K562 (cell line): ENCODE data around the gene VWA1. TPM values are rescaled to one million over a fixed set of nuclear protein-coding genes. Genes with fewer than 3 reads are reported as not detected.

Experiments
- ATAC-seq: fragments of 200-7000 bp; cut with Tn5 transposase; 3 replicates; pipeline ENCODE4 v1.9.1; 2020; ENCODE audit warnings: moderate library complexity
- BruUV-seq: library from RNA; stranded (reverse); fragments of 400-500 nt; replicated peaks from 2 replicates; lab custom pipeline; 2021; lab: Mats Ljungman, UMichigan
- CTCF ChIA-PET: fragments of 300-600 bp; formaldehyde crosslinking; extraction: SDS; loops from one replicate; lab custom pipeline; 2021; ENCODE audit warnings: low intra/inter-chr PET ratio; lab: Yijun Ruan, JAX
- POLR2A ChIA-PET: fragments of 300-600, 350-650 bp; sonication (Branson Sonifier 250); formaldehyde crosslinking; extraction: SDS; loops from one replicate; lab custom pipeline; 2021; ENCODE audit warnings: antibody characterized with exemption, inconsistent platforms; lab: Yijun Ruan, JAX
- DNase-seq, 4 experiments: peaks; one replicate each; pipeline versions ENCODE4 v3.0.0 to v3.0.0-alpha.2; 2011 to 2018; ENCODE audit warnings: low spot score in 3 of 4, mixed read lengths in 3 of 4; ENCODE audit errors: extremely low read depth in 1 of 4
- FAIRE-seq: peaks from 2 replicates; lab custom pipeline; 2011; peaks lifted over from hg19 to GRCh38; lab: Jason Lieb, UNC
- H2AFZ ChIP-seq: 2 replicates; pipeline ENCODE4 v1.6.0; 2011; ENCODE audit warnings: low read depth, low read length, control low read depth, inconsistent platforms
- H3K27ac ChIP-seq: fragments of 200-600 bp; 3 replicates; pipeline ENCODE4 v1.8.0; 2011; ENCODE audit warnings: low read depth, mild to moderate bottlenecking, control low read depth, inconsistent platforms, low read length, moderate library complexity, mixed read lengths; ENCODE audit errors: extremely low read depth
- H3K27me3 ChIP-seq, 2 experiments: fragments of 300-600 bp in 1 of 2; 2 replicates in 1 of 2; 3 replicates in 1 of 2; pipeline versions ENCODE4 v1.6.0 to v1.8.0; 2011; ENCODE audit warnings: inconsistent platforms in 2 of 2, low read length in 2 of 2, mild to moderate bottlenecking in 1 of 2, mixed read lengths in 1 of 2, moderate library complexity in 1 of 2; ENCODE audit not compliant: control insufficient read depth in 2 of 2, insufficient read depth in 2 of 2
- H3K36me3 ChIP-seq: fragments of 300-600 bp; 3 replicates; pipeline ENCODE4 v1.8.0; 2011; ENCODE audit warnings: mild to moderate bottlenecking, low read length, inconsistent platforms; ENCODE audit not compliant: control insufficient read depth, insufficient read depth
- H3K4me1 ChIP-seq, 2 experiments: fragments of 200-600 bp in 1 of 2; replicated peaks in 1 of 2; 2 replicates in 1 of 2; 3 replicates in 1 of 2; pipeline versions ENCODE4 v1.5.1 to v1.8.0; 2011; ENCODE audit warnings: inconsistent platforms in 2 of 2, low read length in 2 of 2, mild to moderate bottlenecking in 1 of 2, mixed read lengths in 1 of 2, moderate library complexity in 1 of 2; ENCODE audit not compliant: control insufficient read depth in 2 of 2, insufficient read depth in 2 of 2
- H3K4me2 ChIP-seq: 2 replicates; pipeline ENCODE4 v1.6.1; 2011; ENCODE audit warnings: low read length, control low read depth, inconsistent platforms, mixed read lengths; ENCODE audit not compliant: insufficient read depth
- H3K4me3 ChIP-seq: fragments of 200-600 bp; sonication (generic), shearing (Covaris generic); 2 replicates; pipeline ENCODE4 v1.5.1; 2016; ENCODE audit warnings: control low read depth, inconsistent platforms
- H3K79me2 ChIP-seq: fragments of 200-600 bp; 3 replicates; pipeline ENCODE4 v1.8.0; 2011; ENCODE audit warnings: low read length, inconsistent platforms; ENCODE audit not compliant: control insufficient read depth, insufficient read depth
- H3K9ac ChIP-seq, 2 experiments: 2 replicates each; pipeline versions ENCODE4 v1.6.0 to v1.6.1; 2011; ENCODE audit warnings: low read depth in 2 of 2, low read length in 2 of 2, control low read depth in 1 of 2, inconsistent platforms in 1 of 2, mild to moderate bottlenecking in 1 of 2, mixed read lengths in 1 of 2; ENCODE audit not compliant: insufficient read depth in 1 of 2
- H3K9me1 ChIP-seq: one replicate; pipeline ENCODE4 v1.6.0; 2011; ENCODE audit warnings: inconsistent platforms, mild to moderate bottlenecking, low read length, moderate library complexity; ENCODE audit not compliant: control insufficient read depth, insufficient read depth
- H3K9me3 ChIP-seq: replicated peaks from 2 replicates; pipeline ENCODE4 v1.5.1; 2011; ENCODE audit warnings: low read depth, low read length, inconsistent platforms; ENCODE audit not compliant: control insufficient read depth, insufficient read depth
- H4K20me1 ChIP-seq: replicated peaks from 2 replicates; pipeline ENCODE4 v1.6.1; 2011; ENCODE audit warnings: low read length, inconsistent platforms, mixed read lengths; ENCODE audit not compliant: control insufficient read depth, insufficient read depth
- DNMT1 ChIP-seq: fragments of 450-650 bp; IDR thresholded peaks from 2 replicates; pipeline ENCODE4 v1.6.1; 2016; ENCODE audit warnings: antibody characterized with exemption, mild to moderate bottlenecking
- GATAD2A ChIP-seq: fragments of 450-650 bp; IDR thresholded peaks from 2 replicates; pipeline ENCODE4 v1.6.1; 2017
- JUND ChIP-seq, 2 experiments: IDR thresholded peaks; 2 replicates in 1 of 2; 3 replicates in 1 of 2; pipeline ENCODE4 v1.6.1; 2011; ENCODE audit warnings: borderline replicate concordance in 2 of 2, low read depth in 2 of 2, low read length in 2 of 2, improper control_type of control experiment in 1 of 2, missing biosample characterization in 1 of 2, missing genetic modification characterization in 1 of 2, missing genetic modification reagents in 1 of 2
- KDM5B ChIP-seq: fragments of 200-600 bp; sonication (generic); IDR thresholded peaks from 2 replicates; pipeline ENCODE4 v1.6.1; 2012; ENCODE audit warnings: low read depth, mild to moderate bottlenecking, moderate library complexity, low read length, control low read depth, inconsistent platforms; ENCODE audit not compliant: insufficient replicate concordance
- LCOR ChIP-seq: sonication (generic); formaldehyde crosslinking; IDR thresholded peaks from 2 replicates; pipeline ENCODE4 v1.8.0; 2022; ENCODE audit warnings: mild to moderate bottlenecking, missing genetic modification reagents
- RHOXF2B ChIP-seq: fragments of 250-450 bp; sonication (Bioruptor Pico); conservative IDR thresholded peaks from 2 replicates; pipeline ENCODE4 v1.5.1; 2021
- SIRT6 ChIP-seq: IDR thresholded peaks from one replicate; pipeline ENCODE4 v1.6.1; 2012; ENCODE audit warnings: low read depth, mild to moderate bottlenecking, control low read depth, inconsistent platforms, low read length, moderate library complexity
- ZNF239 ChIP-seq: fragments of 250-450 bp; sonication (Bioruptor Pico); IDR thresholded peaks from 2 replicates; pipeline ENCODE4 v1.4.0; 2020; ENCODE audit warnings: mild to moderate bottlenecking
- ZNF324 ChIP-seq: fragments of 250-450 bp; sonication (Bioruptor Pico); IDR thresholded peaks from 2 replicates; pipeline ENCODE4 v1.4.0; 2020; ENCODE audit warnings: mild to moderate bottlenecking
- ZNF644 ChIP-seq: fragments of 200-800 bp; sonication (Bioruptor generic); IDR thresholded peaks from 2 replicates; pipeline ENCODE4 v1.6.1; 2016; ENCODE audit warnings: low read depth, missing genetic modification characterization, missing compliant biosample characterization
- ZNF76 ChIP-seq: fragments of 250-450 bp; sonication (Bioruptor Pico); IDR thresholded peaks from 2 replicates; pipeline ENCODE4 v1.4.0; 2020; ENCODE audit warnings: mild to moderate bottlenecking, moderate library complexity, borderline replicate concordance
- WGBS: fragments of 100-300 bp; shearing (Covaris generic); methylation state at CpG from one replicate; pipeline ENCODE4 v1.1.6; 2016; ENCODE audit warnings: low coverage, mixed read lengths; ENCODE audit not compliant: insufficient coverage; ENCODE audit errors: missing lambda C conversion rate; 5-methylcytosine and 5-hydroxymethylcytosine counted together
- in situ Hi-C: fragments of 300-500 bp; cut with MboI; formaldehyde crosslinking; loops from 4 replicates; pipeline ENCODE4 v1.15.0; 2018; ENCODE audit warnings: inconsistent platforms, mixed read lengths
- intact Hi-C: fragments of 100-400 bp; cut with micrococcal nuclease; formaldehyde crosslinking; loops from 2 replicates; pipeline ENCODE4 v1.14.2; 2022
- polyA plus RNA-seq, 8 experiments: library from polyadenylated mRNA; depleted of rRNA in 4 of 8; stranded (reverse) in 5 of 8; unstranded in 3 of 8; fragments of >200 nt; fragmentation: Nextera tagmentation in 2 of 8; fragmentation: Illumina TruSeq in 1 of 8; extraction: Ambion mirVana in 2 of 8; extraction: Trizol in 1 of 8; gene quantifications; 2 replicates each; pipeline versions ENCODE4 v1.2.1 to v1.2.3, GENCODE V29; 2011 to 2014; ENCODE audit warnings: inconsistent platforms in 1 of 8, missing spikeins in 1 of 8
- total RNA-seq, 7 experiments: library from RNA; depleted of rRNA in 6 of 7; stranded (reverse); fragments of >200 nt in 6 of 7; fragmentation: Illumina TruSeq in 2 of 7; extraction: Trizol in 2 of 7; gene quantifications; 2 replicates each; pipeline versions ENCODE4 v1.2.1 to v1.2.3, GENCODE V29; 2011 to 2021; ENCODE audit warnings: low replicate concordance in 1 of 7
- TF ChIP-seq, protein P1 (sequence below): sonication (generic); formaldehyde crosslinking; IDR thresholded peaks from 2 replicates; pipeline ENCODE4 v1.8.0; 2022; ENCODE audit warnings: mild to moderate bottlenecking, missing genetic modification reagents
- TF ChIP-seq, protein P2 (sequence below): fragments of 450-650 bp; IDR thresholded peaks from 2 replicates; pipeline ENCODE4 v1.6.1; 2016; ENCODE audit warnings: mild to moderate bottlenecking

Gene VWA1
- total and polyA plus RNA-seq, 9 of the 15 experiments (the other 6 are each of a cell fraction or from before 2014, with no cell fraction given): 0.01 to 6.4 (median 0.85) TPM

DNA sequence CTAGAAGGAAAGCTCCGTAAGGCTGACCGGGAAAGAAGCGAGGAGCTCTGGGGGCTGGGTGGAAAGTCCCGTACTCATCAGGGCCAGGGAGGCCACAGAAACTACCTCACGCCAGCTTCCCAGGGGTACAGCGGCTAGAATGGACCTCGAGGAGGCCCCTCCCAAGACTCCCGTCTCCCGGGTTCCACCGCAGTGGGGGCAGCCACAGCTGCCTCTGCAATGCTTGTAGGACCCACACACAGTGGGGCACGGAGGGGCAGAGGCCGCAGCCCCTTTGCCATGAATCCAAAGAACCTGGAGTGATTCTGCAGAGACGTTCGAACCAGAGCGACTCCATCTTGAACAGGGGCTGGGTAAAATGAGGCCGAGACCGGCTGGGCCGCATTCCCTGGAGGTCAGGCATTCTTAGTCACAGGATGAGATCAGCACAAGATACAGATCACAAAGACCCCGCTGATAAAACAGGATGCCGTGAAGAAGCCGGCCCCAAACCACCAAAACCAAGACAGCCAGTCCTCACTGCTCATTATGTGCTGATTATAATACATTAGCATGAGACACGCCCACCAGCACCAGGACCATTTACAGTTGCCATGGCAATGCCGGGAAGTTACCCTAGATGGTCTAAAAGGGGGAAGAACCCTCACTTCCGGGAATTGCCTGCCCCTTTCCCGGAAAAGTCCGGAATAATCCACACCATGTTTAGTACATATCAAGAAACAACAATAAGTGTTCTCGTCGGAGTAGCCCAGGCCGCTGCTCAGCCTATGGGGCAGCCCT, 12.8 kb upstream of the VWA1 start:
- H3K4me1 ChIP-seq: peaks cover 3 to 48% of the 10 kb centered on the region in 2 experiments; a peak in 4 of 5 replicates
- no peaks in the 10 kb centered on the region for H4K20me1 ChIP-seq
- peak overlapping the region; percentile 22; the same call in 1 of the 2 replicates for H3K4me2 ChIP-seq
- H3K27ac ChIP-seq: no peak overlapping the region
- POLR2A ChIA-PET: interaction anchor here (1.4 to 1.9 kb wide), 2 partner anchors 10 kb away, joined by 5 read pairs; no protein-coding TSS in a partner anchor
- H3K27me3 ChIP-seq: no peaks in the 10 kb centered on the region
- H3K4me3 ChIP-seq: no peak overlapping the region
- H3K9me1 ChIP-seq: no peaks in the 10 kb centered on the region
- peak; percentile 97 for FAIRE-seq
- CTCF ChIA-PET: no interaction called here
- 38% methylated on average over 29 of the region's 29 CpGs for WGBS
- no peaks in the 10 kb centered on the region for H3K79me2 ChIP-seq
- H3K36me3 ChIP-seq: no peaks in the 10 kb centered on the region
- in situ Hi-C loops (no loop called here), intact Hi-C loops (no loop called here)
- no peaks in the 10 kb centered on the region for H3K9me3 ChIP-seq
- peak overlapping the region; percentile 41; the same call in 1 of the 2 replicates for H2AFZ ChIP-seq
- ATAC-seq: peak; percentile 65
- no TSS peak for BruUV-seq
- DNase-seq: peak in 1 of 4 experiments; percentile 78
- peak overlapping the region in 1 of 2 experiments; percentile 33; a peak in 1 of 4 replicates for H3K9ac ChIP-seq
- TF ChIP-seq, protein P1, sequence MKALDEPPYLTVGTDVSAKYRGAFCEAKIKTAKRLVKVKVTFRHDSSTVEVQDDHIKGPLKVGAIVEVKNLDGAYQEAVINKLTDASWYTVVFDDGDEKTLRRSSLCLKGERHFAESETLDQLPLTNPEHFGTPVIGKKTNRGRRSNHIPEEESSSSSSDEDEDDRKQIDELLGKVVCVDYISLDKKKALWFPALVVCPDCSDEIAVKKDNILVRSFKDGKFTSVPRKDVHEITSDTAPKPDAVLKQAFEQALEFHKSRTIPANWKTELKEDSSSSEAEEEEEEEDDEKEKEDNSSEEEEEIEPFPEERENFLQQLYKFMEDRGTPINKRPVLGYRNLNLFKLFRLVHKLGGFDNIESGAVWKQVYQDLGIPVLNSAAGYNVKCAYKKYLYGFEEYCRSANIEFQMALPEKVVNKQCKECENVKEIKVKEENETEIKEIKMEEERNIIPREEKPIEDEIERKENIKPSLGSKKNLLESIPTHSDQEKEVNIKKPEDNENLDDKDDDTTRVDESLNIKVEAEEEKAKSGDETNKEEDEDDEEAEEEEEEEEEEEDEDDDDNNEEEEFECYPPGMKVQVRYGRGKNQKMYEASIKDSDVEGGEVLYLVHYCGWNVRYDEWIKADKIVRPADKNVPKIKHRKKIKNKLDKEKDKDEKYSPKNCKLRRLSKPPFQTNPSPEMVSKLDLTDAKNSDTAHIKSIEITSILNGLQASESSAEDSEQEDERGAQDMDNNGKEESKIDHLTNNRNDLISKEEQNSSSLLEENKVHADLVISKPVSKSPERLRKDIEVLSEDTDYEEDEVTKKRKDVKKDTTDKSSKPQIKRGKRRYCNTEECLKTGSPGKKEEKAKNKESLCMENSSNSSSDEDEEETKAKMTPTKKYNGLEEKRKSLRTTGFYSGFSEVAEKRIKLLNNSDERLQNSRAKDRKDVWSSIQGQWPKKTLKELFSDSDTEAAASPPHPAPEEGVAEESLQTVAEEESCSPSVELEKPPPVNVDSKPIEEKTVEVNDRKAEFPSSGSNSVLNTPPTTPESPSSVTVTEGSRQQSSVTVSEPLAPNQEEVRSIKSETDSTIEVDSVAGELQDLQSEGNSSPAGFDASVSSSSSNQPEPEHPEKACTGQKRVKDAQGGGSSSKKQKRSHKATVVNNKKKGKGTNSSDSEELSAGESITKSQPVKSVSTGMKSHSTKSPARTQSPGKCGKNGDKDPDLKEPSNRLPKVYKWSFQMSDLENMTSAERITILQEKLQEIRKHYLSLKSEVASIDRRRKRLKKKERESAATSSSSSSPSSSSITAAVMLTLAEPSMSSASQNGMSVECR (CRISPR knock-in tag): no peak
- TF ChIP-seq, protein P2, sequence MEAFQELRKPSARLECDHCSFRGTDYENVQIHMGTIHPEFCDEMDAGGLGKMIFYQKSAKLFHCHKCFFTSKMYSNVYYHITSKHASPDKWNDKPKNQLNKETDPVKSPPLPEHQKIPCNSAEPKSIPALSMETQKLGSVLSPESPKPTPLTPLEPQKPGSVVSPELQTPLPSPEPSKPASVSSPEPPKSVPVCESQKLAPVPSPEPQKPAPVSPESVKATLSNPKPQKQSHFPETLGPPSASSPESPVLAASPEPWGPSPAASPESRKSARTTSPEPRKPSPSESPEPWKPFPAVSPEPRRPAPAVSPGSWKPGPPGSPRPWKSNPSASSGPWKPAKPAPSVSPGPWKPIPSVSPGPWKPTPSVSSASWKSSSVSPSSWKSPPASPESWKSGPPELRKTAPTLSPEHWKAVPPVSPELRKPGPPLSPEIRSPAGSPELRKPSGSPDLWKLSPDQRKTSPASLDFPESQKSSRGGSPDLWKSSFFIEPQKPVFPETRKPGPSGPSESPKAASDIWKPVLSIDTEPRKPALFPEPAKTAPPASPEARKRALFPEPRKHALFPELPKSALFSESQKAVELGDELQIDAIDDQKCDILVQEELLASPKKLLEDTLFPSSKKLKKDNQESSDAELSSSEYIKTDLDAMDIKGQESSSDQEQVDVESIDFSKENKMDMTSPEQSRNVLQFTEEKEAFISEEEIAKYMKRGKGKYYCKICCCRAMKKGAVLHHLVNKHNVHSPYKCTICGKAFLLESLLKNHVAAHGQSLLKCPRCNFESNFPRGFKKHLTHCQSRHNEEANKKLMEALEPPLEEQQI: no peak
- TF ChIP-seq RHOXF2B (no peak), SIRT6 (no peak), GATAD2A (0 out of 2 replicates have a peak, but pooled peaks have one; percentile 43), ZNF239 (CRISPR knock-in tag) (peak; percentile 50), ZNF76 (CRISPR knock-in tag) (peak; percentile 91), ZNF324 (CRISPR knock-in tag) (0 out of 2 replicates have a peak, but pooled peaks have one; percentile 60), LCOR (no peak), JUND (IDR thresholded peaks at IDR 0.05; ENCODE audit: borderline replicate concordance, low read depth, low read length) (no peak), JUND (tag; IDR thresholded peaks at IDR 0.05; ENCODE audit: borderline replicate concordance, low read depth, low read length) (peak; percentile 27; the same call in 1 of the 3 replicates), ZNF644 (peak; percentile 78; the same call in 1 of the 2 replicates), DNMT1 (no peak), KDM5B (no peak)
